ENCODE data around the gene ALK. TPM values are rescaled to one million over a fixed set of nuclear protein-coding genes. Genes with fewer than 3 reads are reported as not detected.

Gene ALK
- total and polyA plus RNA-seq, 2 experiments from 2014 or later = 0.35 TPM; not detected in 1

- Histone ChIP-seq H3K9me2 (ENCODE audit: insufficient read depth) (no peaks in the 10 kb centered on the region), H3F3A (replicated peaks; ENCODE audit: low read depth) (no peaks in the 10 kb centered on the region), H3K4me1 (ENCODE audit: insufficient read depth) (no peaks in the 10 kb centered on the region), H3K27me3 (ENCODE audit: insufficient read depth) (no peaks in the 10 kb centered on the region), H3K4me2 (no peak overlapping the region), H3K79me2 (replicated peaks; ENCODE audit: insufficient read depth) (no peaks in the 10 kb centered on the region), H3K4me3 (no peak overlapping the region), H3K27ac (ENCODE audit: low read depth) (no peak overlapping the region), H2AFZ (no peak overlapping the region), H3K36me3 (ENCODE audit: insufficient read depth) (no peaks in the 10 kb centered on the region), H4K20me1 (replicated peaks; ENCODE audit: insufficient read depth) (no peaks in the 10 kb centered on the region)
- H3K27me3 Mint-ChIP-seq (ENCODE audit: insufficient read depth, low read depth, poor library complexity) = peaks cover 3% of the 10 kb centered on the region
- H3K27ac Mint-ChIP-seq = no peak overlapping the region
- TF ChIP-seq REST (IDR thresholded peaks at IDR 0.05; ENCODE audit: unreplicated experiment) = no peak
- no peak for TF ChIP-seq ETS1 (IDR thresholded peaks at IDR 0.05)
- TF ChIP-seq ZNF331 (CRISPR knock-in tag; IDR thresholded peaks at IDR 0.05; ENCODE audit: low read depth) = no peak
- no peak for TF ChIP-seq ZNF462 (CRISPR knock-in tag; IDR thresholded peaks at IDR 0.05)
- TF ChIP-seq EZH2 (IDR thresholded peaks at IDR 0.05; ENCODE audit: low read depth, unreplicated experiment) = no peak
- no peak for TF ChIP-seq STAT1 (IDR thresholded peaks at IDR 0.05; ENCODE audit: unreplicated experiment)
- no peak for TF ChIP-seq POLR2AphosphoS5 (IDR thresholded peaks at IDR 0.05; ENCODE audit: low read depth)
- TF ChIP-seq NANOG (IDR thresholded peaks at IDR 0.05; ENCODE audit: borderline replicate concordance) = no peak
- no peak for TF ChIP-seq CTCF (conservative IDR thresholded peaks at IDR 0.05; ENCODE audit: low read depth in 2 of 2)
- no peak for TF ChIP-seq EZH2phosphoT487 (IDR thresholded peaks at IDR 0.05; ENCODE audit: unreplicated experiment)
- no peak for TF ChIP-seq CREB1 (CRISPR knock-in tag; IDR thresholded peaks at IDR 0.05; ENCODE audit: low read depth)
- TF ChIP-seq JUNB (IDR thresholded peaks at IDR 0.05; ENCODE audit: unreplicated experiment) = no peak
- TF ChIP-seq ZNF114 (CRISPR knock-in tag; IDR thresholded peaks at IDR 0.05) = no peak
- ATAC-seq (no peak), DNase-seq (ENCODE audit: low spot score) (no peak)
- no peaks in the 10 kb centered on the region for H3K36me3 Mint-ChIP-seq (ENCODE audit: low read depth)
- no peaks in the 10 kb centered on the region for H3K4me1 Mint-ChIP-seq
- no peak overlapping the region for H3K4me3 Mint-ChIP-seq
- no peaks in the 10 kb centered on the region for H3K9me3 Mint-ChIP-seq
Observed at GRCh38 chr2:29259221-29259620, 662.2 kb downstream of the ALK start.
